Endothelial cell of umbilical vein (primary cell): ENCODE data around the gene XIRP1. TPM values are rescaled to one million over a fixed set of nuclear protein-coding genes. Genes with fewer than 3 reads are reported as not detected.

Experiments
- BruUV-seq: library from RNA; stranded (reverse); fragments of 400-500 nt; replicated peaks from 2 replicates; lab custom pipeline; 2021; lab: Mats Ljungman, UMichigan
- CTCF ChIA-PET: fragments of 300-600, 350-600 bp; sonication (Branson Sonifier 250); formaldehyde crosslinking; loops from one replicate; lab custom pipeline; 2021; ENCODE audit warnings: antibody characterized with exemption, inconsistent platforms; lab: Charles Lee
- POLR2A ChIA-PET: fragments of 300-600, 350-600 bp; sonication (Branson Sonifier 250); formaldehyde crosslinking; loops from one replicate; lab custom pipeline; 2021; ENCODE audit warnings: antibody characterized with exemption, inconsistent platforms; lab: Charles Lee
- DNase-seq: peaks from one replicate; pipeline ENCODE4 v3.0.0-alpha.2; 2011; ENCODE audit warnings: low read depth, low spot score
- FAIRE-seq: peaks from 2 replicates; lab custom pipeline; 2011; peaks lifted over from hg19 to GRCh38; lab: Jason Lieb, UNC
- H2AFZ ChIP-seq: 2 replicates; pipeline ENCODE4 v1.6.0; 2012; ENCODE audit warnings: low read depth, low read length, control low read depth, inconsistent platforms
- H3K27ac ChIP-seq: 2 replicates; pipeline ENCODE4 v1.5.1; 2011; ENCODE audit warnings: low read depth, mild to moderate bottlenecking, control low read depth, low read length, moderate library complexity; ENCODE audit not compliant: insufficient read depth
- H3K27me3 ChIP-seq, 2 experiments: 2 replicates each; pipeline versions ENCODE4 v1.6.0 to v1.6.1; 2011; ENCODE audit warnings: low read length in 2 of 2, mixed read lengths in 1 of 2; ENCODE audit not compliant: control insufficient read depth in 2 of 2, insufficient read depth in 2 of 2
- H3K36me3 ChIP-seq, 2 experiments: 2 replicates in 1 of 2; 3 replicates in 1 of 2; pipeline ENCODE4 v1.5.1; 2011; ENCODE audit warnings: low read length in 2 of 2, mild to moderate bottlenecking in 1 of 2, moderate library complexity in 1 of 2; ENCODE audit not compliant: control insufficient read depth in 2 of 2, insufficient read depth in 2 of 2; ENCODE audit errors: extremely low read depth in 1 of 2
- H3K4me1 ChIP-seq: 3 replicates; pipeline ENCODE4 v1.5.1; 2011; ENCODE audit warnings: mild to moderate bottlenecking, low read length; ENCODE audit not compliant: control insufficient read depth, insufficient read depth; ENCODE audit errors: extremely low read depth
- H3K4me2 ChIP-seq: 2 replicates; pipeline ENCODE4 v1.6.1; 2011; ENCODE audit warnings: low read length, control low read depth, mixed read lengths; ENCODE audit not compliant: insufficient read depth
- H3K4me3 ChIP-seq, 3 experiments: fragments of 200-600 bp in 1 of 3; sonication (generic), shearing (Covaris generic) in 1 of 3; replicated peaks in 1 of 3; 2 replicates each; pipeline ENCODE4 v1.5.1; 2011 to 2016; ENCODE audit warnings: control low read depth in 3 of 3, low read length in 3 of 3, mild to moderate bottlenecking in 2 of 3, inconsistent platforms in 1 of 3, low read depth in 1 of 3, moderate library complexity in 1 of 3; ENCODE audit not compliant: insufficient read depth in 1 of 3
- H3K79me2 ChIP-seq: 2 replicates; pipeline ENCODE4 v1.6.0; 2012; ENCODE audit warnings: low read length, inconsistent platforms; ENCODE audit not compliant: control insufficient read depth, insufficient read depth
- H3K9ac ChIP-seq: replicated peaks from 2 replicates; pipeline ENCODE3; 2011; ENCODE audit warnings: low read length, control low read depth; ENCODE audit not compliant: insufficient read depth; ENCODE audit errors: extremely low read depth
- H3K9me1 ChIP-seq: replicated peaks from 3 replicates; pipeline ENCODE4 v1.6.0; 2011; ENCODE audit warnings: mild to moderate bottlenecking, low read length; ENCODE audit not compliant: control insufficient read depth, insufficient read depth; ENCODE audit errors: extremely low read depth
- H3K9me3 ChIP-seq: replicated peaks from 2 replicates; pipeline ENCODE4 v1.5.1; 2012; ENCODE audit warnings: low read length, inconsistent platforms; ENCODE audit not compliant: control insufficient read depth, insufficient read depth
- H4K20me1 ChIP-seq: replicated peaks from 2 replicates; pipeline ENCODE3; 2011; ENCODE audit warnings: mild to moderate bottlenecking, low read length; ENCODE audit not compliant: control insufficient read depth, insufficient read depth; ENCODE audit errors: extremely low read depth
- CTCF ChIP-seq, 2 donors: IDR thresholded peaks; 1 replicate in 1 of 2; 2 replicates in 1 of 2; pipeline ENCODE4 v1.5.1; 2011; ENCODE audit warnings: low read length in 2 of 2, mild to moderate bottlenecking in 2 of 2, moderate library complexity in 2 of 2, control low read depth in 1 of 2, inconsistent platforms in 1 of 2, low read depth in 1 of 2; ENCODE audit not compliant: insufficient read depth in 1 of 2; ENCODE audit errors: extremely low read depth in 1 of 2
- EZH2 ChIP-seq: IDR thresholded peaks from 2 replicates; pipeline ENCODE4 v1.6.1; 2012; ENCODE audit warnings: borderline replicate concordance, low read depth, mild to moderate bottlenecking, moderate library complexity, low read length, inconsistent platforms; ENCODE audit not compliant: severe bottlenecking
- FOS ChIP-seq: IDR thresholded peaks from 2 replicates; pipeline ENCODE4 v1.6.1; 2011; ENCODE audit warnings: mild to moderate bottlenecking, low read length, moderate library complexity, borderline replicate concordance; ENCODE audit not compliant: insufficient read depth
- GATA2 ChIP-seq: IDR thresholded peaks from 2 replicates; pipeline ENCODE4 v1.7.0; 2011; ENCODE audit warnings: low read depth, mild to moderate bottlenecking, moderate library complexity, mixed read lengths, low read length; ENCODE audit not compliant: insufficient read length, insufficient read depth
- JUN ChIP-seq: IDR thresholded peaks from 2 replicates; pipeline ENCODE4 v1.6.1; 2011; ENCODE audit warnings: borderline replicate concordance, low read depth; ENCODE audit not compliant: insufficient read length, insufficient read depth
- MAX ChIP-seq: IDR thresholded peaks from 2 replicates; pipeline ENCODE4 v1.6.1; 2011; ENCODE audit not compliant: insufficient read depth, insufficient read length
- MYC ChIP-seq: IDR thresholded peaks from one replicate; pipeline ENCODE4 v1.6.1; 2011; ENCODE audit warnings: mild to moderate bottlenecking, low read depth, low read length
- POLR2A ChIP-seq: IDR thresholded peaks from 2 replicates; pipeline ENCODE4 v1.6.1; 2012; ENCODE audit warnings: low read depth, mild to moderate bottlenecking, control low read depth, low read length
- POLR2AphosphoS5 ChIP-seq: IDR thresholded peaks from 2 replicates; pipeline ENCODE4 v1.6.1; 2012; ENCODE audit warnings: low read depth, mild to moderate bottlenecking, control low read depth, low read length, moderate library complexity; ENCODE audit not compliant: insufficient read depth
- dilution Hi-C: fragments of 300-500 bp; cut with MboI; formaldehyde crosslinking; loops from one replicate; pipeline ENCODE4 v1.15.0; 2019; ENCODE audit warnings: low sequenced_read_pairs; ENCODE audit not compliant: extremely low pct_ligation_motif_present
- intact Hi-C: fragments of 100-400 bp; cut with micrococcal nuclease; formaldehyde crosslinking; loops from one replicate; pipeline ENCODE4 v1.10.0; 2022
- polyA plus RNA-seq, 4 experiments: library from polyadenylated mRNA; depleted of rRNA in 3 of 4; stranded (reverse) in 3 of 4; unstranded in 1 of 4; fragments of >200 nt; gene quantifications; 2 replicates each; pipeline versions ENCODE4 v1.2.1 to v1.2.3, GENCODE V29; 2011 to 2012; ENCODE audit warnings: missing spikeins in 1 of 4
- total RNA-seq: library from RNA; stranded (reverse); gene quantifications from 2 replicates; pipeline ENCODE4 v1.2.3, GENCODE V29; 2021

The XIRP1 gene
- total and polyA plus RNA-seq, 2 donors (not counting 3 experiments of a cell fraction or from before 2014, with no cell fraction given), result not detected

GRCh38 chr3:39224288-39224687 lies 31.9 kb upstream of the XIRP1 start:
- Histone ChIP-seq H3K9me1 (no peaks in the 10 kb centered on the region), H3K4me1 (no peaks in the 10 kb centered on the region), H3K36me3 (no peaks in the 10 kb centered on the region), H3K4me3 (no peak overlapping the region), H3K79me2 (no peaks in the 10 kb centered on the region), H3K27me3 (peaks cover 15 to 16% of the 10 kb centered on the region in 2 experiments), H3K4me2 (no peak overlapping the region), H3K9ac (no peak overlapping the region), H3K9me3 (no peaks in the 10 kb centered on the region), H2AFZ (no peak overlapping the region), H4K20me1 (no peaks in the 10 kb centered on the region), H3K27ac (no peak overlapping the region)
- TF ChIP-seq POLR2AphosphoS5 (no peak), JUN (no peak), CTCF (IDR thresholded peaks at IDR 0.05; ENCODE audit: extremely low read depth in 1 of 2, insufficient read depth in 1 of 2, low read depth in 1 of 2, low read length in 2 of 2) (no peak), MYC (no peak), EZH2 (no peak), POLR2A (no peak), FOS (no peak), MAX (no peak), GATA2 (no peak)
- no peak for DNase-seq
- dilution Hi-C loops, result no loop called here
- intact Hi-C loops, result no loop called here
- POLR2A ChIA-PET, result no interaction called here
- no peak for FAIRE-seq
- BruUV-seq, result no TSS peak
- CTCF ChIA-PET, result interaction anchor here (0.7 to 3.2 kb wide), 5 partner anchors 9 to 98 kb away, joined by 3 to 20 read pairs (median 3); no protein-coding TSS in a partner anchor
